ENCODE data around the gene PGM2L1.
"Not testable (repeated sequence)": the region's sequence is repeated elsewhere in the genome, so short reads cannot be mapped to it uniquely, and the experiment has no call there.

Gene PGM2L1

DNA sequence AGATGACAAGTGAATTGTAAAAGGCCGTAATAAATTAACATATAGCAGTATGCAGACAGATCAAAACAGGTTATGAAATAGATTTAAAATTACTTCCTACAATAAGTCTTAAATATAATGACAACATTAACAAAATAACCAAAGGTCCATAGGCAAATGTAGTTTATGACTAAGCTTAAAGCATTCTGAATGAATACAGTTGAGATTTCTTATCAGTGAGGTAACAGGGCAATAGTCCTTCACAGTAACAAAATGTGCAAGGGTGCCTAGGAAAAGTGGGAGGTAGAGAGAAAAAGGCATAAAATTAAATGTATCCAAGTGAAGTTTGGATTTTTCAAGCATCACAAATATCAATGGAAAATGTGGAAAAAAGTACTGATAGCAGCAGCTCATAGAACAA lies 65.9 kb downstream of the PGM2L1 start:
- no peak for DNase-seq

DNA sequence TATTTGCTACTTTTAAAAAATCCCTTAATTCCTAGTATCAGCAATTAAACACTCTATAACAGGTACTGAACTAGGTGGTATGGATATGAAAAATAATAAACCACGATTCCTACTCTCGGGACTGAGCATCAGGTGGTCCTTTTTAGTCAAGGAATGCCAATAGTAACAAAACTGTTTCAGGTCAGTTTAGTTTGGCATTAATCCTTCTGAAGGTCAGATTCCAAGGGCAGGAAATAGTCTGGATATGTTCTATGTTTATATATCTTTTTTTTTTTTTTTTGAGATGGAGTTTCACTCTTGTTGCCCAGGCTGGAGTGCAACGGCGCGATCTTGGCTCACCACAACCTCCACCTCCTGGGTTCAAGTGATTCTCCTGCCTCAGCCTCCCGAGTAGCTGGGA lies 67.2 kb downstream of the PGM2L1 start:
- DNase-seq = not testable (repeated sequence)

DNA sequence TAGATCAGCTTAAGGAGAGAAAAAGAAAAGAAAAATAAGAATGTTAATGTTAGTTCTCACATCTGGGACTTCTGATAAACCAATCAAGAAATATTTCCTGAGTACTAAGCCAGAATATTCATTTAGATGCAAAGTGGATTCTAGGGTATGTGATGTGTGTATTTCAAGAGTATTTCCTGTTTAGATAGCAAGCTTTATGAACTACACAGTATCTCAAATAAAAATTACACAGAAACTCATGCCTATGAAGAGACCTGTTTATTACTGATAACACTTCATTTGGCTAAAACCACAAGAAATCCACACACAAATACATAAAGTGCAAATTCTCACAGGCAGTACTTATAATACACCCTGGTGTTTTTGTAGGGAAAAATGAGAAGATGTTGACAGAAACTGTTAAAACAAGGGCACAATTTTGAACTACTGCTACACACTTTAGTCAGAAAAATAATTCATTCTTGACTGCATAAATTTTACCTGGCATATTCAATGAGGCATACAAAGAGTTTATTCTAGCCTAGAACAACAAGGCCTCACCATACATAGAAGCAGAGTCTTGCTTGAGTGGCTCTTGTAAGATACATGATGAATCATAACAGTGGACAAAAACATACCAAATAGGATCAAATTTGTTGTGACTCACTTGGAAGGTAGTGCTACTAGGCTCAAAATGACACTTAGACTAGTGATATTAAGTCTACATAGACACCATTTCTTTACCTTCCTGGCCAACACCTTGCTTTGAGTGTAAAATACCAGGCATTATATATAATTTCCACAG lies 68.0 kb downstream of the PGM2L1 start:
- DNase-seq = no peak

DNA sequence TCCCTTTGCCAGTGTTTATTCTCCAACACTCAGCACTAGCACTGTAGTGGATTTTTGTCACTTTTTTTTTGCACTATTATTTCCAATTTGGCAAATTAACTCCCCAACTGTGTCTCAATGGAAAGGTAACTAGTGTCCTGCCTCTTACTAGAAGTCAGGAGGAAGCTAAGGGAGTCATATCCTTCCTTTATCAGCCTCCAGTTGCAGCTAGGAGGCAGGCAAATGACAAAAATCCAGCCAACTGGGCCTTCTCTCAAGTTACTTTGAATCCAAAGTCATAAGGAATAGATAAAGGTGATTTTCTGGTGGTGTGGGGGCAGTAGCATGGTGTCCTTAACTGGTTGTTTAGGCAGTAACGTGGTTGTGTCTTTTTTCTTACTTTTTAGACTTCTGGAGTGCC lies 71.2 kb downstream of the PGM2L1 start:
- no peak for DNase-seq

DNA sequence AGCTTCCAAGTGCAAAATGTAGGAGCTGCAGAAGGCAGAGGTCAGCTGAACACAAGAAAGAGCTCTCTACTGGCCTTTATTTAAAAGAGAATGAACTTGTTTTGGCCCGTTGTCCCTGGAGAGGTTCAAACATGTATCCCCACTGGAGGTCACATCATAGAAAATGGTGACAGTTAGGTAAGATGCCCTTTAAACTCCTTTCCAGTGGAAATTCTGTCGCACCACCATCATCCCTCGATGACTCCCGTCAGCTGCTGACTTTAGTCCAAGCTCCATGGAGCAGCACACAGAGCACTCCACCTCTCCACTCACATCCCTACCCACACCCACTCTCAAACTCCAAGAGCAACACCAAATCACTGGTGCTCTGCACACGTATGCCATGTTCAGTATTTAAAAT lies 71.6 kb downstream of the PGM2L1 start:
- no peak for DNase-seq

DNA sequence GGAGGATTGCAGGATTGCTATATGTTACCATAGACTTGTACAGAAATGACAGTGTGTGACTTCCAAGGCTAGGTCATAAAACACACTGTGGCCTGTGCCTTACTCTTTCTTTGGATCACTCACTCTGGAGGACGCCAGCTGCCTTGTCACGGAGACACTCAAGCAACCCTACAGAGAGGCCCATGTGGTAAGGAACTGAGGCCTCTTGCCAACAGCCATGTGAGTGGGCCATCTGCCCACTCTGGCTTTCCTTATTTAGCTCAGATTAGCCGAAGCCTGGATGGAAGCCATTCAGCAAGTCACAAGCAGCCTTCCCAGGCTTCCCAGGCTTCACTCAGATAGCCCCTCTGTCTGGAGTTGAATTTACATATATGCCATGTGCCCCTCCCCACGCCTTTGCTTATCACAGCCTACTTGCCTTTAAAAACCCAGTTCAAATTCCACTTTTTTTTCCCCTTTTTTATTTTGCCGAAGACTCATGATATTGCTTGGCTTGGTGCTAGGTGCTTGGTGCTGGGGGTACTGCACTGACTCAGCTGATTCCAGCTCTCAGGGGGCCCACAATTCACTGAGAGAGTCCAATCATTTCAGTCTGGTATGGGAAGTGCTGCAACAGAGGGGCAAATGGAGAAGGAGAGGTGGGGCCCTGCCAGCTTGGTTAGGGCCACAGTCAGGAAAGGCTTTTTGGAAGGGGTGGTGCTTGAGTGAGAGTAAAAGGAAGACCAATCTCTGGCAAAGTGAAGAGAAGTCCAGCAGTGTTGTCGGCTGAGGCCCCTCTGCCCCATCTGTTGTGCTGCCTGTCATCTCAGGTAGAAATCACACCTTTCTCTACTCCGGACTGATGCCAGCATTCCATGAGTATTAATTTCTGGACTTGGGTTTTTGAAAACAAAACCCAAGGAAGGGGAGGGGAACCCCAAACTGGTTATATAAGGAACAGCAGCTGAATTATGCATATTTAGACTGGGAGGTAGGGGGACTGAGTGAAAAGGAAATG lies 72.3 kb downstream of the PGM2L1 start:
- no peak for DNase-seq

DNA sequence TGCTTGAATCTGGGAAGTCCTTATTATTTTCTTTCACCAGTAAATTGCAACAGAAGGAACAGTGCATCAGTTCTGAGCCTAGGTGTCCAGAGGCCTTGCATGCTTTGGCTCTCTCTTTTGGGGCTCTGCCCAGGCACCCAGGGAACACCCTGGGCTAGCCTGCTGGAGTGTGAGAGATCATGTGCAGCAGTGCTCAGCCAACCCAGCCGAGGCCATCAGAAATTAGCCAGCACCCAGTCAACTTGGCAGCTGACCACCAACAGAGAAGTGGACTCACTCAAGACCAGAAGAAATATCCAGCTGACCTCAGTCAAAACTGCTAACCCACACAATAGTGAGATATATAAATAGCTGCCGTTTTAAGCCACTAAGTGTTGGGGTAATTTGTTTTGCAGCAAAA lies 75.6 kb downstream of the PGM2L1 start:
- no peak for DNase-seq

DNA sequence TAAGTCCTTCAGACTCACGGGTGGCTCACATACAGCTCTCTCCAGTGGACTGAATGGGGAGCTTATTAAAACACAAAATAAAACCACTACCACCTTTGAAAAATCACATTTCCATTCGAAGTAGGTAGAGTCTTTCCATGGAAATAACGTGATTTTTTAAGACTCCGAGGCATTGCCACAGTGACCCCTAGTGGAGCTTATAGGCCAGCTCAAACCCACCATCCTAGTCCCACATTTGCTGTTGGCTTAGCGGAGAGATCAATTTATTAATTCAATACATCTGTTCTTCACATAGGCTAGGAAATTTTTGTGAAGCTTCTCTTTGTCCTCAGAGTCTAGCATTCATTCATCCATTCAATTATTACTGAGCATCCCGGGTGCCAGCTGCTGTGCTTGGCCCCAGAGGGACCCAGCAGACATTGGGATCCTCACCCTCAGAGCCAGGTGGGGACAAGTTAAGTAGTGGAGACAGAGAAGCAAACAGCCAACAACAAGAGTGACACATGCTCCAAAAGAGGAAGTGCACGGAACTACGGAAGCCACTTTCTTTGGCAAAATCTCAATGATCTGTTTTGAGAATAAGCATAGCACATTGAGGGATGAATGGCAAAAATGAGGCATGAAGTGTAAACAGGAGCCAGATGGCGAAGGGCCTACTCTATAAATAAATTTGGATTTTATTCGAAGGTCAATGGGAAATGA lies 76.6 kb downstream of the PGM2L1 start:
- peak in 1 of 2 donors; percentile 27 for DNase-seq

DNA sequence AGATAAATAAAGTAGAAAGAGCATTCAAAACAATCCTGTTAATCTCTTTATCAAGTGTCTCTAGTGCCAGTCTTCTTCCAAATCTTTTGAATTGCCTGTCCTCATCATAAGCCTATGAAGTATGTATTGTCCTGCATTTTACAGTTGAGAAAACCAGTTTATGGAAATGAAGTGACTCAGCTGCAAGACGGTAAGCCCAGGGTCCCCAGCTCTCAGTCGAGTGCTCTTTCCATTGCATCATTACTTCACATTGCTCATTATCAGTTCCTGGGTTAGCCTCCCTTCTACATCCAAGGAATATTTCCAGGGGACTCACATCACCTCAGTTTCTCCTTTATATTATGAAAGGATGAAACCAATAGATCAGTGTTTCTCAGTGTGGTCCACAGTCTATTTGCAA lies 77.7 kb downstream of the PGM2L1 start:
- DNase-seq = no peak

DNA sequence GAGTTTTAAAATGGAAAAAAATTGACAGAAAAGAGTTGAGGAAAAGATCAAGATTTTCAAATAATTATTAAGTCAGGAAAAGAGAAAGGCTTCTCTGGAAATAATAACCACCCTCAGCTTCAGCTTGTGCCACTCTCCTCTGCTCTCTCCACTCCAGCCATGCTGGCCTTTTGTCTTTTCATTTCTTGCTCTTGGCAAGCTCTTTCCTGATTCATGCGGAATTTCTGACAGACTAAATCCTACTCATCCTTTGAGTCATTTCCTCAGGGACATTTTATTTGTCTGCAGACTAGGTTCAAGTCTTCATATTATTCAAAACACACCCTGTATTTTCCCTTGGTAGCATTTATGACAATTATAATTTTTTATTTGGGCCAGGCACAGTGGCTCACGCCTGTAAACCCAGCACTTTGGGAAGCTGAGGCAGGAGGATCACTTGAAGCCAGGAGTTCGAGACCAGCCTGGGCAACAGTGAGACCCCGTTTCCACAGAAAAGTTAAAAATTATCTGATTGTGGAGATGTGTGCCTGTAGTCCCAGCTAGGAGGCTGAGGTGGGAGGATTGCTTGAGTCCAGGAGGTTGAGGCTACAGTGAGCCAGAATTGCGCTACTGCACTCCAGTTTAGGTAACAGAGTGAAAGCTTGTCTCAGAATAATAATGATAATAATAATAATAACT lies 79.0 kb downstream of the PGM2L1 start:
- no peak for DNase-seq

DNA sequence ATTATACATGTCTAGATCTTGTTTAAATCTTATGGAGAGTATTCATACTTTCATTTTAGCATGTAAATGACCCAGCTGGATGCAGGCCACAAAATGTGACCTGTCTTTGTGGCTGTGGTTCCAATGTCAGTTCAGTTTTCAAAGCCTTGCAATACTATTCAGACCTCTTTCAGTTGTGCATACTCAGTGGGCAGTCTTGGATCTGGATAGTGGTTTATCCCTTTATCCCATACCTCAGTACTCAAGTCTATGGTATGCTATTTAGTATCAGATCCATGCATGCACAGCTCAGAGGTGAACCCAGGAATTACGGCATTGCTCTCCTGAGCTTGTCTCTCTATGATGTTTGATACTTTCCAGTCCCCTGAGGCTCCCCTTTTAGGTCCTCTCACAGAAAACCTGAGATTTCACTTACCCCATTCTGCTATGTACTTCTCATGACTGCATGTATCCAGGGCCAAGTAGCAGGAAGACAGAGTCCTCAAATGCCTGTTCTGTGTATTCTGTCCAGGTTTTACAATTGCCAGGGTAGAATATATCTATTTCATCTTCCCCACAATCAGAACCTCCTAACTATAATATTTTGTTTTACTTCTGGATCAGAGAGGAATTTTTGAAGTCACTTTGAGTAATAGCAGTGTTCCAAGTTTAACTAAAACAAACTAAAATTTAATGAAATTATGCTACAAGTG lies 79.8 kb downstream of the PGM2L1 start:
- no peak for DNase-seq

DNA sequence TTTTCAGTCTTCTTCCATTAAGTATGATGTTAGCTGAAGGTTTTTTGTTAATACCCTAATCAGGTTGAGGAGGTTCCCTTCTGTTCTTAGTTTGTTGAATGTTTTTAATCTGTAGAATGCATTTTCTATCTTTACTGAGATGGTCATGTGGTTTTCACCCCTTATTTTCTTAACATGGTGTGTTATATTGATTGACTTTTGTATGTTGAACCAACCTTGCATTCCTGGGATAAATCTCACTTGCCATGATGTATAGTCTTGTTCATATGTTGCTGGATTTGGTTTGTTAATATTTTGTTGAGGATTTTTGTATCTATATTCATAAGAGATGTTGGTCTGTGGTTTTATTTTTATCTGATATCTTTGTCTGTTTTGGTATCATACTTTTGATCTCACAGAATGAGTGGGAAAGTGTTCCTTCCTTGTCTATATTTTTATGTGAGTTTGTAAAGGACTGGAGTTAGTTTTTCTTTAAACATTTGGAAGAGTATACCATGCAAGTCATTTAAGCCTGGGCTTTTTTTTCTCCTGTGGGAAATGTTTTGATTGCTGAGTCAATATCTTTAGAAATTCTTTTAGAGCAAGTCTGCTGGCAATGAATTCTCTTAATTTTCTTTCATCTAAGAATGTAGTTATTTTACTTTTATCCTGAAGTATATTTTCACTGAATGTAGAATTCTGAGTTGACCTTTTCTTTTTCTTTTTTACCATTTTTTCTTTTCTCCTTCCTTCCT lies 81.3 kb downstream of the PGM2L1 start:
- DNase-seq = no peak

DNA sequence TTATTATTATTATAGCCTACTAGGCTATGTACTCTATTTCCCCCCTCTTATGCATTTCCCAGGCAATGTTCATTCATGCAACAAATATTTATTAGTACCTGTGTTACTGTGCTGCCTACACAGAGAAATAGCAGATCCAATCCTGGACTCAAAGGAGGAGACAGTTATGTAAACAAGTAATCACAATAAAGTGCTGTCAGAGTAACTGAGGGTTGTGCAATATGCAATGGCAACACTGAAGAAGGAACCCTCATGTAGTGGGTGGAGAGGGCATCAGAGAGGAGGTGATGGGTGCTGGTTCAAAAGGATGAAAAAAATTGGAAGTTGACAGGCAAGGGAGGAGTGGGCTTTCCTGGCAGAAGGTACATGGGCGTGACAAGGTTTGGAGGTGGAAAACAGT lies 85.9 kb downstream of the PGM2L1 start:
- no peak for DNase-seq

DNA sequence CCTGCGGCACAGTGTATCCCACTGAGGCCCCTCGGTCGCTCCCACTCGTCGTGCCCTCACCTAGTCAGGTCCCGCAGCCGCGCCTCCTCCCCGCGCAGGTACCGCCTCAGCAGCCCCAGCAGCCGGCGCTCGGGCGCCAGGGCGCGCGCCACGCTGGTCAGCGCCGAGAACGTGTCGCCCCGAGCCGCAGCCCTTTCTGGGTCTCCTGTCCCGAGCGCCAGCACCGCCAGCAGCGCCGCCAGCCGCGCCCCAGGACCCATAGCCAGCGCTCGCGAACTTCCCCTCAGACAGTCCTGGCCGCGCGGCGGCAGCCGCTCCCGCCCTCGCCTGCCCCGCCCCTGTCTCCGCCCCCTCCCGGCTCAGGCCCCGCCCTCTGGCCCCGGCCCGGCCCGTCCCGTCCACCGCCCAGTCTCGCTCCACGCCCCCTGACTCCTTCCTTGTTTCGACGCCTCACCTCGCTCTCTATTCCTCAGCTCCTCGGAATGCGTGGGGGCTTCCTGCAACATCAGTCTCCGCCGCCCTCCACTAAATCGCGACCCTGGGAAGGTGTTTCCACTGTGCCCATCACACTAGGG lies 86.8 kb downstream of the PGM2L1 start, which contains the start of gene P4HA3:
Gene P4HA3, minus strand, starts transcription at position 289 of the 575 bp plus-strand sequence. Its CDS starts 29 bp downstream, at position 260.
- peak; percentile 57 to 68 for DNase-seq

DNA sequence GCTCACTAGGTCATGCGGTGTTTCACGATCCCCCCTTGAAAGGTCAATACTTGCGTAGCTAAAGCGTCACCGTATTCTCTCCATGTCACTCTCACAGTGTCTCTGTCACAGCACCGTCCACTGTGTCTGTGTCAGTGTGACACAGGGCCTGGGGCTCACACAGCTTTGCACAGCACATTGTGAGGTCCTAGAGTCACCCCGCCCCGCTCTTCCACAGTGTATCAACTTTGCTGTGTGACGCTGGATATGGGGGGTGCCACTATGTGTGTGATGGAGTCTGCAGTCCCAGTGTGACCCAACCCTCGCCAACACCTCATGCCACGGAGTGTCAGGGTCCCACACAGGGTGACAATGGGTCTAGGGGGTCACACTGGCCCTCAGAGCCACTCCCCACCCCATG lies 87.4 kb downstream of the PGM2L1 start:
- DNase-seq = no peak

DNA sequence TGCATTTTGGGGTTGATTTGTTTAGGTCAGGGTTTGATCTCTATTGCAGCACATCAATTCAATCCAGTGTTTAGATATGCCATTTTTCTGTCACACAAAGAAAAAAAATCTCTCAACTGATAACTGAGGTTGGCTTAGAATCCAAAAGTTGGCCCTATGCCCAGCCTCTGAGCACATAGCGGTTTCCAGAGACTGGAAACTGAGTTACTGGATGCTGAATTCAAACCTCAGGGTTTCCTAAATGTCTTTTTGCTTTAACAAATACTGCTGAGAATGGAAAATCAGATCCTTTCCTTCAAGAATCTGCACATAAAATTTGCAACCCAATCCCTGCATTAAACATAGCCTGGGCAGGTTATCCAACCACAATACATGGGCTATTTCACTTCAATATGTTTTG lies 90.8 kb downstream of the PGM2L1 start:
- no peak for DNase-seq

DNA sequence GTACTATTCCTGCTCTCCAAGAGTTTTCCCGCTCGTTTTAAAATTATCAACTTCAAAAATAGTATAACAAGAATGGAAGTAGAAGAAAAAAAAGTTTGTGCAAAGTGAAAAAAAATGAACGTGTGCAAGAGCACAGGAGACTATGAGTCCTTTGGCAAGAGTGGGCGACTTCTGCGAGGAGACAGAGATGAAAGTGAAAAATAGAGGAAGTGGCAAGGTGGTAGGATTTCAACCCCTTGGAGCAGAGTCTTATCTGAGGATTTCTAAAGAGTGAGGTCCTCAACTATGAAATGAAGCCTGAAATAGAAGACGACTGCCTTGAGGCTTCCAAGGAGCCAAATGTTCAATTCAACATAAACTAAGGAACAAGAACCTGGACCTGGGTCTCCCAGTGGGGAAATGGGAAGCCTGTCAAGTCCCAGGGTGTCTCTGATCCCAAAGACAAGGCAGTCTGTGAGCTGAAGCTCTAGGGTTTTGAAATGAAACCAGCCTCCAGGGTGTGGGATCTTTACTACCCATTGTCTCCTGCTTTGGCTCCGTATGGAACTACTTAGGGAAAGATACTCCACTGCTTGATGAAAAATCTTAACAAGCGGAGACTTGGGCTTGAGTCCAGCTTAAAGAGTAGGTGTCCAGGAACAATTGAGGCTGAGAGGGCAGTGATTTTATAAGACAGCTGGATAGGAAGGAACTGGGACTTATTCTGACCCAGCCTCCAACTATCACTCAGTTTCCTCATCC lies 91.6 kb downstream of the PGM2L1 start:
- DNase-seq = no peak

DNA sequence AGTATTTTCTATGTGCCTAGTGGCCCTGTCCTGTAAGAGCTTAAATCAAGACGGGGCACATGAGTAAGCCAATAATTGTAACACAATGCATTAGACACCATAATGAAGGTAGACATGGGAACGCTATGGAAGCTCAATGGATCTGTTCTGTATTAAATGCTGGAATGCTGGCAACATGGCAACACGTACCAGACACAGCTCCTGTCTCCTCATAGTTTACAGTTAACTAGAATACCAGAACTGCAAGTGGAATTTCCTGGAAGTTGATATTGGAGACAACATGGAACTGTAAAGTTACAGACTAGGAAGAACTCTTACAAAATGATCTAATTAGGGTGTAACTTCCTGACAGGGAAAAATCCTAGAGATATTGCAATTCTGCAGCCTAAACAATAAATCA lies 99.2 kb downstream of the PGM2L1 start:
- DNase-seq = no peak

DNA sequence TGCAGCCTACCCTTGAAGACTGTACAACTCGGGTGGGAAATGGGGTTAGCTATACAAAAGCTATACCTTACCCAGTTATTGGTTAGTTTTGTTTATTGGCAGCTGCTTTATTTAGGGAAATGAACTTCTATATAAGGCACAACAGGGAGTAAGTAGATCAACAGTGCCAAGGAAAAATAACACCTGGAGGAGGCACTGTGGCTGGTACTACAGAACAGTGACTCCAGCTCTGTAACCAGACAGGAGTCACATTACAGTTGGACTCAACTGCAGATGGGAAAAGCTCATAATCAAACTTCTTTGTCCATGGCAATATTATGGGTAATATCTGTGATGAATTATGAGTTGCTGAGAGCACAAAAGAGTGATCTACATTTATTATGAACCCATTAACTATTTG lies 100.7 kb downstream of the PGM2L1 start:
- no peak for DNase-seq

DNA sequence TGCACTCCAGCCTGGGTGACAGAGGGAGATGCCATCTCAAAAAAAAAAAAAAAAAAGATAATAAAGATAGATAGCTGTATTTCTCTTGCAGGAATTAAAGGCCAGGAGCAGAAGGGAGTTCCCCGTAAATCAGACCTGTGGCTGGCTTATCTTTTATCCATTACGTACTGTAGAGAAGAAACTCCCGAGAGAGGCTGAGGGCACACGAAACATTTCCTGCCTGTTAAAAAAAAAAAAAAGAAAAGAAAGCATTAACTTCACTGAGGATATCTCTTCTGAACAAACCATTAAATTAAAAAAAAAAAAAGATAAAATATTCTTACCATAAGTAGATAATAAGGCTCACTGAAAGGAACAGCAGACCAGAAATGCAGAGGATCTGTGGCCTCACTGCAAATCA lies 109.3 kb downstream of the PGM2L1 start:
- DNase-seq = no peak
